Smooth muscle cell (in vitro differentiated cells): ENCODE results near the gene SPARC. TPM values are rescaled to one million over a fixed set of nuclear protein-coding genes. Genes with fewer than 3 reads are reported as not detected.

ENCODE experiments used
- DNase-seq: peaks from one replicate; lab custom pipeline; 2025; ENCODE audit not compliant: unreplicated experiment; lab: John Stamatoyannopoulos, UW
- H2AFZ ChIP-seq: fragments of 200-600 bp; sonication (generic); 2 replicates; pipeline ENCODE4 v1.6.0; 2016; ENCODE audit warnings: antibody characterized with exemption, low read depth, mild to moderate bottlenecking
- H3F3A ChIP-seq: fragments of 200-600 bp; sonication (generic); 2 replicates; pipeline ENCODE4 v1.6.0; 2017; ENCODE audit warnings: antibody characterized with exemption, low read depth
- H3K27ac ChIP-seq: fragments of 200-600 bp; sonication (generic); 2 replicates; pipeline ENCODE4 v1.5.1; 2016; ENCODE audit warnings: low read depth, mild to moderate bottlenecking
- H3K27me3 ChIP-seq: fragments of 200-600 bp; sonication (generic); 2 replicates; pipeline ENCODE4 v1.6.1; 2016; ENCODE audit warnings: low read depth, mild to moderate bottlenecking
- H3K36me3 ChIP-seq: fragments of 200-600 bp; sonication (generic); 2 replicates; pipeline ENCODE4 v1.5.1; 2016; ENCODE audit warnings: low read depth
- H3K4me1 ChIP-seq: fragments of 200-600 bp; sonication (generic); 2 replicates; pipeline ENCODE4 v1.5.1; 2016; ENCODE audit warnings: low read depth
- H3K4me2 ChIP-seq: fragments of 200-600 bp; sonication (generic); 2 replicates; pipeline ENCODE4 v1.6.0; 2016; ENCODE audit warnings: mild to moderate bottlenecking
- H3K4me3 ChIP-seq: fragments of 200-600 bp; sonication (generic); 2 replicates; pipeline ENCODE4 v1.5.1; 2016; ENCODE audit warnings: mild to moderate bottlenecking
- H3K79me2 ChIP-seq: fragments of 200-600 bp; sonication (generic); 2 replicates; pipeline ENCODE4 v1.6.0; 2016; ENCODE audit warnings: low read depth, mild to moderate bottlenecking
- H3K9ac ChIP-seq: fragments of 200-600 bp; sonication (generic); 2 replicates; pipeline ENCODE4 v1.6.0; 2016; ENCODE audit warnings: low read depth
- H3K9me3 ChIP-seq: fragments of 200-600 bp; sonication (generic); replicated peaks from 2 replicates; pipeline ENCODE4 v1.5.1; 2016; ENCODE audit warnings: low read depth
- H4K20me1 ChIP-seq: fragments of 200-600 bp; sonication (generic); 2 replicates; pipeline ENCODE4 v1.6.0; 2016; ENCODE audit warnings: low read depth
- CTCF ChIP-seq: fragments of 200-600 bp; sonication (generic); IDR thresholded peaks from 2 replicates; pipeline ENCODE4 v1.5.1; 2017; ENCODE audit warnings: borderline replicate concordance, mild to moderate bottlenecking, antibody characterized with exemption; ENCODE audit not compliant: insufficient read depth, poor library complexity, severe bottlenecking
- WGBS: methylation state at CpG from one replicate; pipeline ENCODE4 v1.1.7; 2016; ENCODE audit warnings: low lambda C conversion rate; 5-methylcytosine and 5-hydroxymethylcytosine counted together
- polyA plus RNA-seq: library from polyadenylated mRNA; unstranded; fragments of >200 nt; fragmentation: Nextera tagmentation; extraction: Ambion mirVana; gene quantifications from 2 replicates; pipeline ENCODE4 v1.2.1, GENCODE V29; 2016
- total RNA-seq: library from RNA; depleted of rRNA; stranded (reverse); fragments of >200 nt; gene quantifications from 2 replicates; pipeline ENCODE4 v1.2.3, GENCODE V29; 2014

The SPARC gene
- total and polyA plus RNA-seq, 2 experiments from 2014 or later, result 7,113 to 19,518 TPM

GRCh38 chr5:151677776-151678545 is 8.8 kb downstream of the SPARC start:
- peak overlapping the region; percentile 65 for H3K9ac ChIP-seq
- peaks cover 8% of the 10 kb centered on the region for H3K36me3 ChIP-seq
- peaks cover 82% of the 10 kb centered on the region for H3F3A ChIP-seq
- H3K4me3 ChIP-seq, result peak overlapping the region; percentile 23
- no peaks in the 10 kb centered on the region for H3K27me3 ChIP-seq
- H3K9me3 ChIP-seq, result no peaks in the 10 kb centered on the region
- DNase-seq, result no peak
- 32% methylated on average over 6 of the region's 6 CpGs for WGBS
- H3K27ac ChIP-seq, result peak overlapping the region; percentile 99
- H2AFZ ChIP-seq, result no peak overlapping the region
- H3K4me2 ChIP-seq, result peak overlapping the region; percentile 99
- H4K20me1 ChIP-seq, result peaks cover 100% of the 10 kb centered on the region
- peaks cover 65% of the 10 kb centered on the region for H3K4me1 ChIP-seq
- TF ChIP-seq CTCF, result no peak
- peaks cover 96% of the 10 kb centered on the region for H3K79me2 ChIP-seq

- H4K20me1 ChIP-seq, result peaks cover 100% of the 10 kb centered on the region
- no peaks in the 10 kb centered on the region for H3K27me3 ChIP-seq
- H3K36me3 ChIP-seq, result peaks cover 8% of the 10 kb centered on the region
- no peak overlapping the region for H2AFZ ChIP-seq
- peaks cover 94% of the 10 kb centered on the region for H3K79me2 ChIP-seq
- no peak overlapping the region for H3K4me3 ChIP-seq
- 58% methylated on average over 2 of the region's 2 CpGs for WGBS
- H3K9ac ChIP-seq, result peak overlapping the region; percentile 65
- TF ChIP-seq CTCF, result no peak
- H3K4me2 ChIP-seq, result peak overlapping the region; percentile 99
- peaks cover 80% of the 10 kb centered on the region for H3F3A ChIP-seq
- H3K4me1 ChIP-seq, result peaks cover 57% of the 10 kb centered on the region
- H3K9me3 ChIP-seq, result no peaks in the 10 kb centered on the region
- H3K27ac ChIP-seq, result peak overlapping the region; percentile 99
- DNase-seq, result no peak
Measured at GRCh38 chr5:151676719-151677118, 10.0 kb downstream of the SPARC start.

- H3K27ac ChIP-seq, result peak overlapping the region; percentile 99
- no peak overlapping the region for H3K4me3 ChIP-seq
- H4K20me1 ChIP-seq, result peaks cover 100% of the 10 kb centered on the region
- H3K79me2 ChIP-seq, result peaks cover 94% of the 10 kb centered on the region
- no peak overlapping the region for H2AFZ ChIP-seq
- no peaks in the 10 kb centered on the region for H3K9me3 ChIP-seq
- no peak for DNase-seq
- peak overlapping the region; percentile 65 for H3K9ac ChIP-seq
- no peaks in the 10 kb centered on the region for H3K27me3 ChIP-seq
- H3K4me2 ChIP-seq, result peak overlapping the region; percentile 99
- peaks cover 81% of the 10 kb centered on the region for H3F3A ChIP-seq
- H3K36me3 ChIP-seq, result peaks cover 8% of the 10 kb centered on the region
- peaks cover 57% of the 10 kb centered on the region for H3K4me1 ChIP-seq
- TF ChIP-seq CTCF, result no peak
Measured at GRCh38 chr5:151676314-151676712, 10.4 kb downstream of the SPARC start.
